ENCODE data around the gene CYS1. TPM values are rescaled to one million over a fixed set of nuclear protein-coding genes. Genes with fewer than 3 reads are reported as not detected.

CYS1 gene
- total and polyA plus RNA-seq, 2 donors (not counting 3 experiments of a cell fraction or from before 2014, with no cell fraction given), result not detected

DNA sequence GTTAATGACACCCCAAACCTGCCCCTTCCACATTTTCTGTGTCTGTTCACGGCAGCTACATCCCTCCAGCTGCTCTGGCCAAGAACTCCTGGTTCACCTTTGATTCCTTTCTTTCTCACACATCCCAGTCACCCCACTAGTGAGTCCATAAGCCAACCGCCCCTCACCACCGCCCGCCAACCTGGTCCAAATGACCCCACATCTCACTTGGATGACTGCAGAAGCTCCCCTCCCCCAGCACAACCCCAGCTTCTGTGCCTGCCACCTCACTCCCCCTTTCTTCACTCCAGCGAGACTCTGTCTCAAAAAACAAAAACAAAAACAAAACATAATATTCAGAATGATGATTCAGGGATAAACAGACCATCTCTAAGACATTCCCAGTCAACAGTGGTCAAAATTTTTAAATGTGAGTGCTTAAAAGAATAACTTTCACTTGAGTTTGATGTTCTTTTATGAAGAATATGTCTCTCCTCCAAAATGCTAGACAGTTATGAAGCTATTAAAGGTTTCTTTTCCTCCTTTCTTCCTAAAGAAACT lies 3.2 kb downstream of the CYS1 start:
- no TSS peak for BruUV-seq (replicated peaks)
- no peak for TF ChIP-seq JUN (IDR thresholded peaks at IDR 0.05; ENCODE audit: borderline replicate concordance, insufficient read depth, insufficient read length, low read depth)
- TF ChIP-seq EZH2 (IDR thresholded peaks at IDR 0.05; ENCODE audit: borderline replicate concordance, low read depth, low read length, severe bottlenecking), result peak; percentile 34

DNA sequence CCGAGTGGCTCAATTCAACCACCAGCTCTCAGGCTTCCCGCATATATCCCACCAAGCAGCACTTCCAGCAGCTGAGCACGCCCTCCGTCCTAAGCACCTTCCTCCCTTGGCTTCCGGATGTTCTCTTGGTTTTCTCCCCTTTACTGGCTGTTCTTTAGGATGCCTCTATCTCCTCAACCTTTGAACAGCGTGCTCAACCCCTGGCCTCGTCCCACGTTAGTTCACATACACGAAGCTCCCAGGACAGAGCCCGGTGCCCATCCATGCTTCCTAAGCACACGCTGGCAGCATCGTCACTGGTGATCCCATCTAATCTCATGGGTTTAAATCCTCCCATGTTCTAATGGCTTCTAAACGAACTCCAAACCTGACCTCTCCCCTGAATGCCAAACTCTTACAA lies 3.7 kb downstream of the CYS1 start:
- BruUV-seq (replicated peaks), result no TSS peak
- Histone ChIP-seq H4K20me1 (replicated peaks; ENCODE audit: control insufficient read depth, extremely low read depth, insufficient read depth, low read length) (no peaks in the 10 kb centered on the region), H3K9ac (replicated peaks; ENCODE audit: extremely low read depth, insufficient read depth, low read length) (no peak overlapping the region), H3K4me2 (ENCODE audit: insufficient read depth, low read length) (no peak overlapping the region), H2AFZ (ENCODE audit: low read depth, low read length) (no peak overlapping the region), H3K27ac (ENCODE audit: insufficient read depth, low read depth, low read length) (no peak overlapping the region), H3K79me2 (ENCODE audit: control insufficient read depth, insufficient read depth, low read length) (no peaks in the 10 kb centered on the region), H3K9me3 (replicated peaks; ENCODE audit: control insufficient read depth, insufficient read depth, low read length) (no peaks in the 10 kb centered on the region), H3K27me3 (ENCODE audit: control insufficient read depth in 2 of 2, insufficient read depth in 2 of 2, low read length in 2 of 2) (peaks cover 35 to 41% of the 10 kb centered on the region in 2 experiments), H3K4me3 (replicated peaks in 1 of 3; ENCODE audit: insufficient read depth in 1 of 3, low read depth in 1 of 3, low read length in 3 of 3) (no peak overlapping the region), H3K36me3 (ENCODE audit: control insufficient read depth in 2 of 2, extremely low read depth in 1 of 2, insufficient read depth in 2 of 2, low read length in 2 of 2) (no peaks in the 10 kb centered on the region), H3K4me1 (ENCODE audit: control insufficient read depth, extremely low read depth, insufficient read depth, low read length) (no peaks in the 10 kb centered on the region), H3K9me1 (replicated peaks; ENCODE audit: control insufficient read depth, extremely low read depth, insufficient read depth, low read length) (no peaks in the 10 kb centered on the region)
- DNase-seq (ENCODE audit: low read depth, low spot score), result no peak
- dilution Hi-C loops (cut with MboI; ENCODE audit: extremely low pct_ligation_motif_present, low sequenced_read_pairs) (no loop called here), intact Hi-C loops (cut with micrococcal nuclease) (no loop called here)
- no peak for TF ChIP-seq POLR2A (IDR thresholded peaks at IDR 0.05; ENCODE audit: low read depth, low read length)
- POLR2A ChIA-PET, result no interaction called here
- FAIRE-seq, result no peak
- CTCF ChIA-PET, result interaction anchor here (1.4 to 11.8 kb wide), 4 partner anchors 14 to 584 kb away, joined by 3 to 565 read pairs (median 246); no protein-coding TSS in a partner anchor

More for the DNA sequence above, 3.2 kb downstream of the CYS1 start:
- intact Hi-C loops (cut with micrococcal nuclease) (no loop called here), dilution Hi-C loops (cut with MboI; ENCODE audit: extremely low pct_ligation_motif_present, low sequenced_read_pairs) (no loop called here)
- FAIRE-seq (no peak), DNase-seq (ENCODE audit: low read depth, low spot score) (no peak)
- Histone ChIP-seq H3K79me2 (ENCODE audit: control insufficient read depth, insufficient read depth, low read length) (no peaks in the 10 kb centered on the region), H3K9me1 (replicated peaks; ENCODE audit: control insufficient read depth, extremely low read depth, insufficient read depth, low read length) (no peaks in the 10 kb centered on the region), H3K4me2 (ENCODE audit: insufficient read depth, low read length) (no peak overlapping the region), H2AFZ (ENCODE audit: low read depth, low read length) (no peak overlapping the region), H4K20me1 (replicated peaks; ENCODE audit: control insufficient read depth, extremely low read depth, insufficient read depth, low read length) (no peaks in the 10 kb centered on the region), H3K9me3 (replicated peaks; ENCODE audit: control insufficient read depth, insufficient read depth, low read length) (no peaks in the 10 kb centered on the region), H3K36me3 (ENCODE audit: control insufficient read depth in 2 of 2, extremely low read depth in 1 of 2, insufficient read depth in 2 of 2, low read length in 2 of 2) (no peaks in the 10 kb centered on the region), H3K4me1 (ENCODE audit: control insufficient read depth, extremely low read depth, insufficient read depth, low read length) (no peaks in the 10 kb centered on the region), H3K27me3 (ENCODE audit: control insufficient read depth in 2 of 2, insufficient read depth in 2 of 2, low read length in 2 of 2) (peaks cover 36 to 41% of the 10 kb centered on the region in 2 experiments), H3K4me3 (replicated peaks in 1 of 3; ENCODE audit: insufficient read depth in 1 of 3, low read depth in 1 of 3, low read length in 3 of 3) (no peak overlapping the region), H3K9ac (replicated peaks; ENCODE audit: extremely low read depth, insufficient read depth, low read length) (no peak overlapping the region), H3K27ac (ENCODE audit: insufficient read depth, low read depth, low read length) (no peak overlapping the region)
- POLR2A ChIA-PET, result no interaction called here
- CTCF ChIA-PET, result interaction anchor here (1.4 to 11.8 kb wide), 3 partner anchors 13 to 358 kb away, joined by 3 to 565 read pairs (median 485); no protein-coding TSS in a partner anchor

All from endothelial cell of umbilical vein (primary cell).